HG03521 (cell line): Measurements from ENCODE around the gene TMEM255A.

Source experiments
- ATAC-seq: cut with Tn5 transposase; IDR thresholded peaks from one replicate; pipeline ENCODE4 v1.9.1; 2021; ENCODE audit warnings: mild to moderate bottlenecking, moderate library complexity; ENCODE audit not compliant: unreplicated experiment

Gene TMEM255A

DNA sequence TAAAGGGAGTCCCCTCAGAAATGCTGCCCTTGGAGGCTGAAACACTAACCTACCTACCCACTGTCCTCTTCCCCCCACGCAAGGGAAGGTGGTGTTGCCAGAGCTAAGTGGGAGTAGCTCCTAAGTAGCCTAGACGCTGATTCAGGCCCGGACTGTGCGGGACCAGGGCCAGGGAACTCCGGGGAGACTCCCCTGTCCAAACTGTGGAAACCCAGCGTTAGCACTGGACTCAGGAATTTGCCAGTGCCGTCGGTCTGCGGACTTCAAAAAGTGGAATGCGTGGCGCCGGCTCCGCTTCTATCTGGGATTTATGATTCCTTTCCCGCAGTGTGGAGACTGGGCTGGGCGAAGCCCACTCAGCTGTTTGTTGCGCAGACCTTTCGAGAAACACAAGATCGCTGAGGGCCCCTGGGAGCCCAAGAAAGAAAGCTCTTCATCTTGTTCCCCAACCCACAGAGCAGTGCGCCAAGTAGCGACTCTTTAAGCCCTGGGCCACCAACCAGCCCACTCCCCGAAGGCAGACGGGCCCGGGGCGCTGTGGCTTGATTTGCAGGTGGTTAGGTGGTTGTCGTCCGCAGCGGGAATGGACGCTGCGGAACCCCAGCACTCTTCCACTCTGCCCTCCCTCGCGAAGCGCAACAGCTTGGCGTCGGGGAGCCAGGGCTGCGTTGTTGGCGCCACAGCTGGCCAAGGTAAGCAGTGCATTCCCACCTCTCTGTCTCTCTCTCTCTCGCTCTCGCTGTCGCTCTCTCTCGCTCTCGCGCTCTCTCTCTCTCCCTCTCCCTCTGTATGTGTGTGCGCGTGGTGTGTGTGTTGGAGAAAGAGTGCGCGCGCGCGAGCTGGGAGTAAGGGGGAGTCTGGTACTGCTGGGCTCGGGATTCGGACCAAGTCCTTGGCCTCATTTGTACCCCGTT, 2.0 kb downstream of the TMEM255A start:
- peak; percentile 93 for ATAC-seq

DNA sequence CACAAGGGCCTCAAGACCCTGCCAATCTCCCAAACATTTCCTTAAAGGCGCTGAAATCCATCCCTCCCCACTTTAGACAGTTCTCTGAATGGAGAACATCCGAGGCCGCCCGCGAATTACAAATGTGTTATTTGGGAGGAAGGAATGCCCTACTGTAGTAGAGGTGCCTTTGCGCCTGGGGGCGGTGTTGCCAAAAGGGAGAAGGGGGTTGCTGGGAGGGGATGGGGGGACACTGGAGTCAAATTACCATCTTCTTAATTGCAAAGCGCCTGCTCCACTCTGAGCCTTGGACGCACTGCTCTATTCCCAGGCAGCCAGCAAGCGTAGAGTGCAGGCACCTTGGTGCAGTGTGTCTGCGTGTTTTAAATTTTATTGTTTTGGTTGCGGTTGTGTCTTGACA, 2.7 kb downstream of the TMEM255A start:
- no peak for ATAC-seq

- ATAC-seq: no peak
These were observed 4.6 kb downstream of the TMEM255A start for GRCh38 chrX:120306630-120307029.

DNA sequence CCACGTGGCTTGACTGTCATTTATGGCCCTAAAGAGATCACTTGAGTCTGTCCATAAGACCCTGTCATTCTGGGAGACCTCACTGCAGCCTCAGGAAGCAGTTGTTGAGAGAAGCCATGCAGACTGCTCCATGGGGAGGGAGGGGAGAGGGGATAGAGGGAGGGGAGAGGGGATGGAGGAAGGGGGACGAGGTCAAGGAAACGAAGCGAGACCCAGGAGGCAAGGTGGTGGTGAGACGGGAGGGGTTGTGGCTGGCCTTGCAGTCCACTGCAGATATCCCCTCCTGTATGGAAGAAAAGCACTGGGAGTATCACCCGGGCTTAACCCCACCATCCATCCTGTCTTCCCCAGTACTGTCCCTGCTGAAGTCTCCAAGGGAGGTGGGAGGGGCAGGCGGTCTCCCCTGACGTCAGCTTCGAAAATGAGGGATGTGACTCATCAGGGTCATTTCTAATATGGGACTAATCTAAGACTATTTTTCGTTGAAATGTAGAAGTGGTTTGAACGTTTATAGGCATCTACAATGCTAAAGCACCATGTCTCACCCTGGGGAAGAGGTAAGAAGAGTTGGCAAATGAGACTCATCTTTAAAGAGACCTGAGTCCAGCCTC, 5.6 kb downstream of the TMEM255A start:
- ATAC-seq: no peak

DNA sequence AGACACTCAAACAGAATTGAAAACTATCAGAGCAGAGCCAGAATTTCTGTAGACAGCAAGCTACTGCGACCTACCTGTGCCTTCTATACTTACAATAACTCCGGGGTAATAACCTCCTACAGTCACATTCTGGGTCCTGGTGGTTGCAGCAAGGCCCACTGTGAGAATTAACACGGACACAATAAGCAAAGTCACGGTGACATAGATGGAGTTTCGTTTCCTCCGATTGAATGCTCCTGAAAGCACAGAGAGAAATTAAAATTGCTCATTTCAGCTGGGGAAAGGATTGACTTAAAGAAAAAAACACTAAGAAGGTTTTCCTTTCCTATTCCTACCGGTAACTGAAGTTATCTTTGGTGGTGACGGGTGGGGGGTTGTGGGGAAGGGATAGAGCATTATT, 7.0 kb downstream of the TMEM255A start:
- no peak for ATAC-seq

DNA sequence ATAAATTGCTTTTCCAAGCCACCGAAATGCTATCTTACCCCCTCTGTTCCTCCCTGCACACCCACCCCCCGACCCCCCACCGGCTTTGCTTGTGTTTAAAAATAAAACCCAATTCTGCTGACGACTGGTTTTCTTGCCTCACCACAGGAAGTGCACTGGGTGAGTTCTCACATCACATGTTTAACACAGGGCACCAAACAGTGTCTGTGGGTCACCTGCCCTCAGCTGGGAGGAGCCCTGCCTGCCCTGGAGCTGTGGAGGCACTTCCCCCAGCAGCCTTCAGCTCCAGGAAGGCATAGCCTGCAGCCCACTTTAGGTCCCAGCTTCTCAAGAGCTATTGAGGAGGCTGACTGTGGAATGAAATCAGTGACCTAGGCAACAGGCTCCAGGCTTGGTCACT, 8.8 kb downstream of the TMEM255A start:
- ATAC-seq: peak; percentile 97

- ATAC-seq: no peak
These were observed 9.3 kb downstream of the TMEM255A start for GRCh38 chrX:120301960-120302359.

DNA sequence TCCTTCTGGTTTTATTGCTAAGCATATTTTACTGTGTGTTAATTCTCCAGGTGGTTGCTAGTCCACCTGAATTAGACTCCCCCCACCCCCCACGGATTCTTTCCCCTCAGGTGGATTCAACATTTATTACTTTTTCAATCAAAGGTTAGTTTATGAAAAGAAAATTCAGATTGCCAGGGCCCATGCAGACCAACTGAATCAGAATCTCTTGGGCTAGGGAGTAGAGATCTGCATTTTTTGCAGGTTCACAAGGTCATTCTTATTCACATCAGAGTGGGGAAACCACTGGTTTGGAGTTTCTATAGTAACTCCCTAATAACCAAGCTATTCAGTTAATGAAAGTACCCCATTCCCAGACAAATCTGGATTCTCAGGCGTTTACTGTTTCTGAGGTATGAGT, 9.8 kb downstream of the TMEM255A start:
- no peak for ATAC-seq

- ATAC-seq: no peak
These were observed 11.3 kb downstream of the TMEM255A start for GRCh38 chrX:120299928-120300327.

- ATAC-seq: no peak
These were observed 13.3 kb downstream of the TMEM255A start for GRCh38 chrX:120297923-120298322.

DNA sequence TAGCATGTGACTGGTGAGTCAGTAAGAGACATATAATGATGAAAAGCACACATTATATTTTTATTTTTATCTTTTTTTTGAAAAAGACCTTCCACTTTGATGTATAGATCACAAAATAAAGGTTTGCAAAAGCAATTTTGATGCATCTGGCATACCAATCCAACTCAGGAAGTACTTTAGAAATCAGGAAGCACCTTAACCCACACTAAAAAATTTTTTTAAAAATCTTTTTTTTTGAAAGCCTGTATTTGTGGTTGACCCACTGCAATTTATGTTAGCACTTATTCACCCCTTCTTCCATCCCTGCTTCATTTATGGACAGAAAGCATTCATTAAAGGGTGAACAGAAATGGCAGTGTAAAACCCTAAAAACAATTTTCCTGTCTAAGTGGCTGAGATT, 16.6 kb downstream of the TMEM255A start:
- no peak for ATAC-seq

GRCh38 chrX:120293015-120293414, 18.2 kb downstream of the TMEM255A start:
- ATAC-seq: no peak

DNA sequence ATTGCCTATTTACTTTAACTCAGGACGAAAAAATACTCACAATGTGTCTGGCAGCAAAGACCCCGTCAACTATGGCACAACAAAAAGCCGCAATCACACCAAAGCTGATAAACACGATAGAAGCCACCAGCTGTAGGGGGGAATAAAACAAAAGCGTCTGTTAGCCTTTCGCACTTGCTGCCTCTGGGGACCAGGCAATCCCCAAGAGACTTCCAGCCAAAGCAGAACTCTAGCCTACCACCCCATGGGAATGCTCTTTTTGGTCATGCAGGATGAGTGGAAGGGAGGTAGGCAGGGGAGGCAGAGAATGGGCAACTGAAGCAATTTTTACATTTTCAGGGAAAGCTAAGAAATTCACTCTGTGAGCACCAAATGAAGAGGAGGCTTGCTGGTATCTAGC, 20.1 kb downstream of the TMEM255A start:
- no peak for ATAC-seq

- no peak for ATAC-seq
These were observed 21.2 kb downstream of the TMEM255A start for GRCh38 chrX:120290107-120290506.

DNA sequence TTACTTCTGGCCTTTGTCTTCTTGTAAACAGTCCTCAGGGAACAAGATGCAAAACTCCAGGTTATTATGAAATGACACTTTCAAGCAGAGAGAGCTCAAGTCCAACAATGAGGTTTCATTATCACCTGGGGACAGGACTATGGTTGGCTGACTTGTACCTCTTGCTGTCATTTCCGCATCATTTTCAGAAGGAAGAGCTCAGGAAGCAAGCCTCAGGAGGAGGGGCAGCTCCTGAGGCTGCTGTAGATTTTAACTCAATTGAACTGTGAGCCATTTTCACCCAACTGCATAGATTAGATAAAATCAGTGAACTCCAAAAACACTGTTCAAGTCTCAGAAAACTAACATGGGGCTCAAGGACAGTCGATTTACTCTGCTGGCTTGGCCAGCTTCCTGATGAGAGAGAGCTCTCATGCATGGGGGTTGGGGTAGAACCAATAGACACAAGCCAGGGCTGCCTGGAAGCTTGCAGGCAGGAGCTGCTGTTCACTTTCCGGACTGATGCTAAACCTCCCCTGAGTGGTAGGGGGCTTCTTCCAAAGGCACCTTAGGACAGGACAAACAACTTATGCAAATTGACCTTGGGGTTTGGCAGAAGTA, 23.6 kb downstream of the TMEM255A start:
- ATAC-seq: peak; percentile 54

GRCh38 chrX:120286733-120287512, 24.3 kb downstream of the TMEM255A start:
- peak; percentile 27 for ATAC-seq

DNA sequence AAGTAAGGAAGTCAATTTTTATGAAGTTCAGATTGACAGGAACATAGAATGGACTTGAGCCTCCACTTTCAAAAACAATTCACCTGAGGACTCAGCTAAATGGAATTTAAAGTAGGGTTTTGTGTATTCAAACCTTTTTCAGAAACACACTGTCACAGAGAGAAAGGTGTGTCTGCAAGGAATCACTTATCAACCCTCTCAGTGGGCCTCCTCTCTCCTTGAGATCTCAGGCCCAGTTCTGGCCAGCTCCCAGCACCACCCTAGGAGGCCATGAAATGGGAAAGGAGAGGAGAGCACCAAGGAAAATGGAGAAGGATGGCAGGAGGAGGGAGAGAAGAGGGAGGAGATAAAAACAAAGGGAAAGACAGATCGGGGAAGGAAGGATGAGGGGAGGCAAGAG, 28.6 kb downstream of the TMEM255A start:
- no peak for ATAC-seq

- no peak for ATAC-seq
These were observed 29.5 kb downstream of the TMEM255A start for GRCh38 chrX:120281761-120282160.

DNA sequence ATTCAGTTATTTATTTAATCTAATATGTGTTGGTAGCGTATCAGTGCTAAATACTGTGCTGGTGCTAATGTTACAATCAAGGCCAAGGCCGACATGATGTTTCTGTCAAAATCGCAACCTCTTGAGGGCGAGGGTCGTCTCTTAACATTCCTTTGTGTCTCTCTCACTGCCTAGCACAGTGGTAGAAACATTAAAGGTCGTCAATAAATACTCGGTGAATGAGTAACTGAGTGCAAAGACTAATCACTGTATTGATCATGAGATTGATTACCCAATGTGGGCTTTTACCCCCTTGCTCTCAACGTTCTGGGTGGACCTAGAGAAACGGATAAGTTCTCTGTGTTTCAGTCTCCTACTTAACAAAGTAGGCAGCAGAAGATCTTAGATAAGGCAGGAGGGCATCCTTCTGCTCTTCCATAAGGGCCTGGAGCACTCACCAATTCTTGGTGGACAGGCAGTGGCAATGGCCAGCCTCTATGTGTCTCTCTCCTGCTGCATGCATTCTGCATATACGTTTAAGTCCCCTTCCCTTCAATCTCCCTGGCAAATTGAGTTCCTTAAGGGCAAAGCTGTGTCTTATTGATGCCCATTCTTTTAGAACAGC, 30.1 kb downstream of the TMEM255A start:
- ATAC-seq: no peak

DNA sequence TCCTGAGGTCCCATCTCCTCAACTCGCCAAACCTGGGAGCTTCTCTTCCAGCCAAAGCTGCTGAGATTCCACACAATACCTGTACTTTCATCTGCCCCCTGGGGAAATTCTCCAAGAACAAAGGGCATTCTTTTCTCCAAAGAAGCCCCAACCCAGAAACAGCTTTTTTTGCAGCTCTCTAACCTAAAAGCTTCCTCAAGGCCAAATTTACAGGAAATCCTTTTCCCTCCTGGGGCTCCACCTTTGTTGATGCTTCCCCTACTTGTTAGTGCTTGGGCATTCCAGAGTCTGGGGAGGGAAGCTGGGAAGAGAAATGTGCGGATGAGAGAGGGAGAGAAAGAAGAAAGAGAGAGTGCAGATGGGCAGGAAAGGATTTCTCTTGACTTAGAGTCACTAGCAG, 36.3 kb downstream of the TMEM255A start:
- no peak for ATAC-seq

GRCh38 chrX:120274145-120274544, 37.1 kb downstream of the TMEM255A start:
- no peak for ATAC-seq
